ENCODE measurements around the gene ALKBH5. TPM values are rescaled to one million over a fixed set of nuclear protein-coding genes. Genes with fewer than 3 reads are reported as not detected.

Gene ALKBH5
- total RNA-seq, 6 experiments from 2014 or later: 57.5 to 71.8 (median 66.1) TPM

GRCh38 chr17:18158022-18158600 is 25.5 kb upstream of the ALKBH5 start:
- ATAC-seq (peak; percentile 8 to 69 (median 52)), DNase-seq (peak; percentile 88 to 95 (median 91))
- Histone ChIP-seq H3K9me3 (no peaks in the 10 kb centered on the region), H3K4me3 (peak overlapping the region; percentile 11 to 42 (median 25)), H3K27ac (no peak overlapping the region), H3K4me1 (peaks cover 0 to 3% (median 0%) of the 10 kb centered on the region in 4 donors), H3K36me3 (no peaks in the 10 kb centered on the region), H3K27me3 (no peaks in the 10 kb centered on the region)
- 6% methylated on average over 17 of the region's 26 CpGs for WGBS (ENCODE audit: insufficient coverage, low coverage, low lambda C conversion rate, missing lambda C conversion rate)
- intact Hi-C loops (cut with DNase I): no loop called here
- no peak for TF ChIP-seq POLR2A (IDR thresholded peaks at IDR 0.05)
- TF ChIP-seq CTCF (IDR thresholded peaks at IDR 0.05): no peak

GRCh38 chr17:18159551-18160120 is 24.0 kb upstream of the ALKBH5 start:
- Histone ChIP-seq H3K4me1 (no peaks in the 10 kb centered on the region), H3K27me3 (no peaks in the 10 kb centered on the region), H3K36me3 (no peaks in the 10 kb centered on the region), H3K9me3 (no peaks in the 10 kb centered on the region), H3K27ac (no peak overlapping the region), H3K4me3 (no peak overlapping the region)
- no CpG with 5 or more reads among the region's 3 CpGs for WGBS (ENCODE audit: insufficient coverage, low coverage, low lambda C conversion rate, missing lambda C conversion rate)
- TF ChIP-seq POLR2A (IDR thresholded peaks at IDR 0.05) (no peak), CTCF (IDR thresholded peaks at IDR 0.05) (no peak)
- peak in 1 of 4 donors; percentile 55 for ATAC-seq
- DNase-seq: no peak
- intact Hi-C loops (cut with DNase I): no loop called here

GRCh38 chr17:18160128-18160856 is 23.3 kb upstream of the ALKBH5 start:
- H3K9me3 ChIP-seq: no peaks in the 10 kb centered on the region
- no peak overlapping the region for H3K27ac ChIP-seq
- no peaks in the 10 kb centered on the region for H3K27me3 ChIP-seq
- no peak for DNase-seq
- no peak for ATAC-seq
- intact Hi-C loops (cut with DNase I): no loop called here
- no peak for TF ChIP-seq CTCF (IDR thresholded peaks at IDR 0.05)
- no peak for TF ChIP-seq POLR2A (IDR thresholded peaks at IDR 0.05)
- WGBS (ENCODE audit: insufficient coverage, low coverage, low lambda C conversion rate, missing lambda C conversion rate): 85% methylated on average over 2 of the region's 5 CpGs
- H3K36me3 ChIP-seq: no peaks in the 10 kb centered on the region
- H3K4me1 ChIP-seq: no peaks in the 10 kb centered on the region
- H3K4me3 ChIP-seq: no peak overlapping the region

- DNase-seq (no peak), ATAC-seq (no peak)
- H3K27ac ChIP-seq: no peak overlapping the region
- WGBS (ENCODE audit: insufficient coverage, low coverage, low lambda C conversion rate, missing lambda C conversion rate): 88% methylated on average over 8 of the region's 12 CpGs
- H3K27me3 ChIP-seq: no peaks in the 10 kb centered on the region
- intact Hi-C loops (cut with DNase I): no loop called here
- no peaks in the 10 kb centered on the region for H3K4me1 ChIP-seq
- H3K4me3 ChIP-seq: no peak overlapping the region
- H3K9me3 ChIP-seq: no peaks in the 10 kb centered on the region
- TF ChIP-seq CTCF (IDR thresholded peaks at IDR 0.05) (no peak), POLR2A (IDR thresholded peaks at IDR 0.05) (no peak)
- no peaks in the 10 kb centered on the region for H3K36me3 ChIP-seq
These were observed 22.2 kb upstream of the ALKBH5 start for GRCh38 chr17:18161207-18162145.
